GM19455 (cell line): ENCODE data around the gene VMP1.
"Not testable (repeated sequence)": the region's sequence is repeated elsewhere in the genome, so short reads cannot be mapped to it uniquely, and the experiment has no call there.

Source experiments
- ATAC-seq: cut with Tn5 transposase; IDR thresholded peaks from one replicate; pipeline ENCODE4 v1.9.1; 2021; ENCODE audit not compliant: unreplicated experiment

Gene VMP1

DNA sequence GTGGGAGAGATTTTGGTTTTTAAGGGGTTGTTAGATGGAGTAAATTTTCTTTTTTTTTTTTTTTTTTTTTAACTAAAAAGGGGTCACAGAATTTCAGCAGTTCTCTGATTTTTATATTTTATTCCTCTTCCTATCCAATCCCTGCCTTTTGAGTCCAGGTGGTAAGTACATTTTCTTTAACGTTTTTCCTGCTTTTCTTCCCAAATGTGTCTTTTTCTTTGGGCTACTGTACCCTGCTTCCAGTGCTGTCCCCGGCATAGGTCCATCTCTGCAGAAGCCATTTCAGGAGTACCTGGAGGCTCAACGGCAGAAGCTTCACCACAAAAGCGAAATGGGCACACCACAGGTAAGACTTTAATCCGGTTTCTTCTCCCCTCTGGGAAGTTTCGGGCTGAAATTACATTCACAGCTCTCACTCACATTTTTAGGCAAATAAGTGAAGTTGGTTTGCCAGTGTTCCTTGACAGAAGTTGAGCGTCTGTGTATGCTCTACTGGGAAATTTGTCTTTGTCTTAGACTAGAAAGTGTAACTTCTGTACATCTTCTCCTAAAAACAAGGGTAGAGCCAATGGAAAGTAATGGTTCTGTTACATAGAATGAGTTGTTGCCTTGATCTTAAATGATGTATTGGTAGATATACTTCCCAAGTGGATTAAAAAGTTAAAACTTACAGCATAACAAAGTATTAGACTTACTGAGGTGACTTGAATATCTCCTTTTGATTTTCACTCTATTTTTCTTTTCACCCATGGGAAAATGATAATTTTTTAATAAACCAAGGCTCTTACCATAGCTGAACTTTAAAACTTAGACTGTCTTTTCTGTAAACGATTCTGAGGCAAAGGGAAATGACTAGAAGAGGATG lies 130.8 kb downstream of the VMP1 start:
- ATAC-seq = no peak

DNA sequence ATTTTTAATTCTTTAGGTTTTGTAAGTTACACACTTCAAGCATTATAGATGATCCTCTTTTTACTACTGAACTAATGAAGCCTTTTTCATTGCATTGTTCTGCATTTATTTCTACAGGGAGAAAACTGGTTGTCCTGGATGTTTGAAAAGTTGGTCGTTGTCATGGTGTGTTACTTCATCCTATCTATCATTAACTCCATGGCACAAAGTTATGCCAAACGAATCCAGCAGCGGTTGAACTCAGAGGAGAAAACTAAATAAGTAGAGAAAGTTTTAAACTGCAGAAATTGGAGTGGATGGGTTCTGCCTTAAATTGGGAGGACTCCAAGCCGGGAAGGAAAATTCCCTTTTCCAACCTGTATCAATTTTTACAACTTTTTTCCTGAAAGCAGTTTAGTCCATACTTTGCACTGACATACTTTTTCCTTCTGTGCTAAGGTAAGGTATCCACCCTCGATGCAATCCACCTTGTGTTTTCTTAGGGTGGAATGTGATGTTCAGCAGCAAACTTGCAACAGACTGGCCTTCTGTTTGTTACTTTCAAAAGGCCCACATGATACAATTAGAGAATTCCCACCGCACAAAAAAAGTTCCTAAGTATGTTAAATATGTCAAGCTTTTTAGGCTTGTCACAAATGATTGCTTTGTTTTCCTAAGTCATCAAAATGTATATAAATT lies 132.3 kb downstream of the VMP1 start:
- no peak for ATAC-seq

DNA sequence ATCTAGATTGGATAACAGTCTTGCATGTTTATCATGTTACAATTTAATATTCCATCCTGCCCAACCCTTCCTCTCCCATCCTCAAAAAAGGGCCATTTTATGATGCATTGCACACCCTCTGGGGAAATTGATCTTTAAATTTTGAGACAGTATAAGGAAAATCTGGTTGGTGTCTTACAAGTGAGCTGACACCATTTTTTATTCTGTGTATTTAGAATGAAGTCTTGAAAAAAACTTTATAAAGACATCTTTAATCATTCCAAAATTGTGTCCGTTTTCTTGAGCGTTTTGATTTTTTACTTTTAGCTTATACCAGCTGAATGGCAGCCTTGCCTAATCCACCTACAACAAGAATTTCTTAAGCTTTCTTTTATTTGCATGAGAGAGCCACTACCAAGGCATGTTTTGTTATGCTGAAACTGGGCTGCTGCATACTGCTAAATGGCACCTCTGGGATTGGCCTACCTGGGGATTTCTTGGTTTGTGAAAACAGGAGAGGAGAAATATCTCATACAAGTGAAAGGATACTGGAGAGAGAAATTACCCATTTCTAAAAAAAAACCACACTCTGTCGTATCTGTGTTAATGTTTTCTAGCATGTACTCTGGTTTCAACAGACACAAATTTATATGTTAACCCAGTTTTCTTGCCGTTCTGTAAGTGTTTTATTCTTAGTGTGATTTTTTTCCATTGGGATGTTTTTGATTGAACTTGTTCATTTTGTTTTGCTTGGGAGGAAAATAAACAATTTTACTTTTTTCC lies 133.1 kb downstream of the VMP1 start:
- ATAC-seq = no peak

DNA sequence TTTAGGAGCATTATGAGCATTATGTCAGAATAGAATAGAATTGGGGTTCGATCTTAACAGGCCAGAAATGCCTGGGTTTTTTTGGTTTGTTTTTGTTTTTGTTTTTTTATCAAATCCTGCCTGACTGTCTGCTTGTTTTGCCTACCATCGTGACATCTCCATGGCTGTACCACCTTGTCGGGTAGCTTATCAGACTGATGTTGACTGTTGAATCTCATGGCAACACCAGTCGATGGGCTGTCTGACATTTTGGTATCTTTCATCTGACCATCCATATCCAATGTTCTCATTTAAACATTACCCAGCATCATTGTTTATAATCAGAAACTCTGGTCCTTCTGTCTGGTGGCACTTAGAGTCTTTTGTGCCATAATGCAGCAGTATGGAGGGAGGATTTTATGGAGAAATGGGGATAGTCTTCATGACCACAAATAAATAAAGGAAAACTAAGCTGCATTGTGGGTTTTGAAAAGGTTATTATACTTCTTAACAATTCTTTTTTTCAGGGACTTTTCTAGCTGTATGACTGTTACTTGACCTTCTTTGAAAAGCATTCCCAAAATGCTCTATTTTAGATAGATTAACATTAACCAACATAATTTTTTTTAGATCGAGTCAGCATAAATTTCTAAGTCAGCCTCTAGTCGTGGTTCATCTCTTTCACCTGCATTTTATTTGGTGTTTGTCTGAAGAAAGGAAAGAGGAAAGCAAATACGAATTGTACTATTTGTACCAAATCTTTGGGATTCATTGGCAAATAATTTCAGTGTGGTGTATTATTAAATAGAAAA lies 133.8 kb downstream of the VMP1 start:
- not testable (repeated sequence) for ATAC-seq

DNA sequence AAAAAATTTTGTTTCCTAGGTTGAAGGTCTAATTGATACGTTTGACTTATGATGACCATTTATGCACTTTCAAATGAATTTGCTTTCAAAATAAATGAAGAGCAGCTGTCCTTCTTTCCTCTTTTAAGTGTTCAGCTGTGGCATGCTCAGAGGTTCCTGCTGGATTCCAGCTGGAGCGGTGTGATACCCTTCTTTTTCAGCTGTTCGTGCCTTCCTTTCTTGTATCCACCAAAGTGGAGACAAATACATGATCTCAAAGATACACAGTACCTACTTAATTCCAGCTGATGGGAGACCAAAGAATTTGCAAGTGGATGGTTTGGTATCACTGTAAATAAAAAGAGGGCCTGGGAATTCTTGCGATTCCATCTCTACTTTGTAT lies 134.4 kb downstream of the VMP1 start:
- not testable (repeated sequence) for ATAC-seq

DNA sequence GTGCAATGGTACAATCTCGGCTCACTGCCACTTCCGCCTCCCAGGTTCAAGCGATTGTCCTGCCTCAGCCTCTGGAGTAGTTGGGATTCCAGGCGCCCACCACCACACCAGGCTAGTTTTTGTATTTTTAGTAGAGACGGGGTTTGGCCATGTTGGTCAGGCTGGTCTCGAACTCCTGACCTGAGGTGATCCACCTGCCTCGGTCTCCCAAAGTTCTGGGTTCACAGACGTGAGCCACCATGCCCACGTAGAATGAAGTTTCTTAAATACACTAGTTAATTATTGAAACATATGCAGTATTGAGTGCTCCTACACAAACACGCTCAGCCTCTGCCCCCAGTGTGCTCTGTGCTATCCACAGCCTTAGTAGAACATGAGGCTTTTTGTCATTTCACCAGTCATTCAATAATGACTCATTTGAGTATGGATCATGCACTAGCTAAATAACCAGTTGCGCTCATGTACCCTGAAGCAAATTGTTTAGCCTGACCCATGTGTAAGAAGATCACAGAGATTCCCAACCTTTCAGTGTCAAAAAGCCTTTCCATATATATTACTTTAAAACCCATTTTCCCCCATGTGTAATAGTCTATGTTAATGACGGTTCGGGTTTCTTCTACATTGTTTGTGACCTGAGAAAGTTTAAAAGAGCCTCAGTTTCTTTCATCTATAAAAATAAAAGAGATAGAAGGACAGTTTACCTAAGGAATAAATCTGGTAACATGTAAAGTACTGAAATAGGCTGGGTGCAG lies 135.6 kb downstream of the VMP1 start:
- ATAC-seq = no peak

DNA sequence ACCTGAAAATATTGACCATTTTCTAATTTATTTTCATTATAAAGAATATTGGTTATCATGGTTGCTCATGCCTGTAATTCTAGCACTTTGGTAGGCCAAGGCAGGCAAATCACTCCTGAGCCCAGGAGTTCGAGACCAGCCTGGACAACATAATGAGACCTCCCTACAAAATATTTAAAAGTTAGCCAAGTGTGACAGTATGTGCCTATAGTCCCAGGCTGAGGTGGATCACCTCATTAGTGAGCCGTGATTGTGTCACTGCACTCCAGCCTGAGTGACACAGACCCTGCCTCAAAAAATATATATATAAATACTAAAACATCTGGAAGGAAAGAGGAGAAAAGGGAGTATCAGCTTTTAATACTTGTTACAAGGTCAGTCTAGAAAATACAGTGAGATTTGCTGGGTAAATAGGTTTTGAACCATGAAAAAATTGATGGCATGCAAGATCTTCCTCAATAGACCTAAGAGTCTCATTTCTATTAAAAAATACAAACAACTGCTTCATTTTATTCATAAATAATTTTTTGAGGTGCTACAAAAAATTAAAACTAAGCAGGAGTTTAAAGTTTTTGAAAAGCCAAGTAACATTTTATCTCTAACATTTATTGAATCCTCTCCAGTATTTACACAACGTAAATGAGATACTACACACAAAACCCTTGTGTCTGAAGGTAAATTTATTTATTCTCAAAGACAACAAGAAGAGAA lies 137.6 kb downstream of the VMP1 start:
- no peak for ATAC-seq

DNA sequence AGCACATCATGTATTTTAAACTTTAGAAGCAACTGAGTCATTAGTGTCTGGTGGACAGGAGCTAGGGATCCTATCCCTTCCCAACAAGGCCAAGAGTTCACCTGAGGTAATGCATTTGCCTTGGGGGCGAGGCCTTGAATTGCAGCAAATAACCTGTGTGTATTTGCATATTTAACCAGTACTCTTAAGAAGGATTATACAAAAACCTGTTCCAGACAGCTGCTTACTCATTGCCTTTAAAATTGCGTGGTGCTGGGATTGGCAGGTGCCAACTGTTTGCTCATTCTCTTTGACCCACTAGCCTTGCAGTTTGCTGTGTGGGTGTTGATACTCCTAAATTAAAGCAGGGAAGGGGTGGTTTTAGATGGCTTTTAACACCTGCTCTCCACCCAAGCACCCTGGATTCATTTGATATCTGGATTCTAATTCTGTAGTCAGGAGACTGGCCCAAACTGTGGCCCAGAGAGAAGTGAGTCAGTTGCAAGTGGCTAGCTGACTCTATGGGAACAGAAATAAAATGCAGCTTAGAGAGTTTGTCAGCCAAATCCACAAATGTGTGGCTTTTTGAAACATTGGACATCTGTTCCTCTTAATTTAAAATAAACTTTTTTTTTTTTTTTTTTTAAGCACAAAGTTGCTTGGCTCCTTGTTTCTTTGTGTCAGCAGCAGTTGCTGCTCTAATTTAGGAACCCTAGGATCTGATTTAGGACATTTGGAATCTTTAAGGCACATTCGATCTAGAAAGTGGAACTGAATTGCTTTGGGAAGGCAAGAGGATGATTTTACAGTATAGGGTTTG lies 138.3 kb downstream of the VMP1 start:
- ATAC-seq = no peak

DNA sequence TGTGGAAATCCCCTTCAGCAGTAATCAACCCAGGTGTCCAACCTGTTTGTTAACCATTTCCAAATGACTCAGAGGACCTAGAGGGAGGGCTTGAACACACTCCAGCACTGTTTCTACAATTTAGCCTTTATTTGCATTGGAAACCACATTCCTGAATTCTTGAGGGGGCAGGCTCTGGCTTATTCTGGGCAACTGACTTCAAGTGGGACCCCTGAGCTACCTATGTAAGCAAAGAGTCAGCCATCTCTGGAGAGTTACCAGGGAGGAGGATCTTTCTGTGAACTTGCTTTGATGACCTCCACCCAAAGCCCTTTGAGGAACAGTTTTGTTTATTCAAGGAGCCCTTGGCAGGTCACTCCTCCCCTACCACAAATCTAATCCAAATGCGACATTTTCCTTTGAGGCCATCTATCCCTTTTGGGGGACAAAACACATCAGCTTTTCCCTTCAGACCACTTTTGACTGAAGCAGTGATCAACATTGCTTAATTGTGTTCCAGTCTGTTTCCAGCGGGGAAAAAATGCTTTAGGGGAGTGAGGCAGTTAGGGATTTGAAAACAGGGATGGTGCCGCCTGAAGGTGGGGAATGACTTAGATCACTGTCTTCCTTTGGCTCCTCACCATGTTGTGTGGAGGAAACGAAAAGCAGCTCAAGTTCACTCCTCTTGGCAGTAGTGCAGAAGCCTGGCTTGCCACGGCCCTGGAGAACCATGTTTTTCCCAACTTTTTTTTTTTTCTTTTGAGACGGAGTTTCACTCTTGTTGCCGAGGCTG lies 139.1 kb downstream of the VMP1 start:
- no peak for ATAC-seq

DNA sequence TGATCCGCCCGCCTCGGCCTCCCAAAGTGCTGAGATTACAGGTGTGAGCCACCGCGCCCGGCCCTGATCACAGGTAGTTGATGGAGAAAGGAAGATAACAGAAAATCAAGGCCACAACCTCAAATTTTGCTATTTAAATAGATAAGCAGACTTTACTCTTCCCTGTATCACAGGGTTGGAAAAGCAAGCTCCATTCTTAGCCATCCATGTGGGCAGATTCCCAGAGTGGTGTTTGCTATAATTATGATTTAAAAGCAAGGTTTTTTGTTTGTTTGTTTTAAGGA lies 140.9 kb downstream of the VMP1 start:
- ATAC-seq = no peak

DNA sequence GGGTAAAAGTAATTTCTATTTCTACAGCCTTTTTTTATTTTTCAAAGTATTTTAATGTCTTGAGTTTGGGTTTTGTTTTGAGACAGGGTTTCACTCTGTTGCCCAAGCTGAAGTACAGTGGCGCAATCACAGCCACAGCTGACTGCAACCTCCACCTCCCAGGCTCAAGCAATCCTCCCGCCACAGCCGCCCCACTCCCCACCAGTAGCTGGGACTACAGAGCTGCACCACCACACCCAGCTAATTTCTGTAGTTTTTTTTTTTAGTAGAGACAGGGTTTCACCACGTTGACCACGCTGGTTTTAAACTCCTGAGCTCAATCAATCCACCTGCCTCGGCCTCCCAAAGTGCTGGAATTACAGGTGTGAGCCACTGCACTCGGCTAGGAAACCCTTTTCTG lies 141.3 kb downstream of the VMP1 start:
- no peak for ATAC-seq

DNA sequence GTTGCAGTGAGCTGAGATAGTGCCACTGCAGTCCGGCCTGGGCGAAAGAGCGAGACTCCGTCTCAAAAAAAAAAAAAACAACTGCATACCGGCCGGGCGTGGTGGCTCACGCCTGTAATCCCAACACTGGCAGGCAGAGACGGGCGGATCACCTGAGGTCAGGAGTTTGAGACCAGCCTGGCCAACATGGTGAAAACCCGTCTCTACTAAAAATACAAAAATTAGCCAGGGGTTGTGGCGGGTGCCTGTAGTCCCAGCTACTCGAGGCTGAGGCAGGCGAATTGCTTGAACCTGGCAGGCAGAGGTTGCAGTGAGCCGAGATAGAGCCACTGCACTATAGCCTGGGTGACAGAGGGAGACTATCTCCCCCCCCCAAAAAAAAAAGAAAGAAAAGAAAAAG lies 142.9 kb downstream of the VMP1 start:
- ATAC-seq = not testable (repeated sequence)

DNA sequence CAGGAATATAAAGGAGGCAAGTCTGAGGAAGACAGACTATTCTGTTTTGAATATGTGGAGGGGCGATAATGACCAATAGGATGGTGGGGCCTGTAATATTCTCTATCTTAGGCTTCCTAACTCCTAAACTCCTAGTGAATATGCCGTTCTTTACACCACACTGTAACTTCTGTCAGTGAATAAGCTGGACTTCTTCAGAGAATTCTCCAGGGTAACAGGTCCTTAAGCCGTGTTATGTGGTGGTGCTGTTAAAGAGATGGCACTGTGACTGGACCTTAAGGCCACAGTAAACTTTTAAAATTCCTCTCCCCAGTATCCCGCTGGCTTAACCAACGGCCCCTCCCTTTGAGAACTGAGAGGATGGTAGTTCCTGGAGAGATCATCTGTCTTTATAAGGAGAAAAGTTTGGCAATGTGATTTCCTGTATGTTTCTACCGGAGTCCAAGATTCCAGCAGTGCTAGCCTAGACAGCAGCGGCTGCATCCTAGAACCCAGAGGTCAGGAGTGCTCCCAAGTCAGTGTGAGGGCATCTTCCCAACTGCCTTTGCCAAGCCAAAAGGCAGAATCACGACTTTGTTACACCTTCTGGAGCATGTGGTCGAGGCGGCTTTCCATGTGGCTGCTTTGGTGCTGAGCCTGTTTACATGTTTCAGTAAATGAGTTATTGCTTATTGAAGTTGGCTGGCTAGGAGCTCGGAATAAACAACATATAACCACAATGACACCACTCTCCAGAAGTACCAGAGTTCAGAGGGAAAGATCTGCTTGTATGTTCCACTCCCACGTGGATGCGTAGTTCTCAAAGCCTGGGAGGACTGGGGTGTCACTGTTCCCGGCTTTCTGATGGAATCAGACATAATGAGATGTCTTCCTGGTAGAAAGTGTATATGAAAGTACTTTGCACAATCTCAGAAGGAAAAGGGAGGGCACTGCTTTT lies 144.3 kb downstream of the VMP1 start:
- ATAC-seq = no peak

DNA sequence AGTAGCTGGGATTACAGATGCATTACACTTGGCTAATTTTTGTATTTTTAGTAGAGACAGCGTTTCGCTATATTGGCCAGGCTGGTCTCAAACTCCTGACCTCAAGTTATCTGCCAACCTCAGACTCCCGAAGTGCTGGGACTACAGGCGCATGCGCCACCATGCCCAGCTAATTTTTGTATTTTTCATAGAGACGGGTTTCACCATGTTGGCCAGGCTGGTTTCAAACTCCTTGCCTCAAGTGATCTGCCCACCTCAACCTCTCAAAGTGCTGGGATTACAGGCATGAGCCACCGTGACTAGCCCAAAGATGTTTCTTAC lies 145.4 kb downstream of the VMP1 start:
- ATAC-seq = not testable (repeated sequence)

DNA sequence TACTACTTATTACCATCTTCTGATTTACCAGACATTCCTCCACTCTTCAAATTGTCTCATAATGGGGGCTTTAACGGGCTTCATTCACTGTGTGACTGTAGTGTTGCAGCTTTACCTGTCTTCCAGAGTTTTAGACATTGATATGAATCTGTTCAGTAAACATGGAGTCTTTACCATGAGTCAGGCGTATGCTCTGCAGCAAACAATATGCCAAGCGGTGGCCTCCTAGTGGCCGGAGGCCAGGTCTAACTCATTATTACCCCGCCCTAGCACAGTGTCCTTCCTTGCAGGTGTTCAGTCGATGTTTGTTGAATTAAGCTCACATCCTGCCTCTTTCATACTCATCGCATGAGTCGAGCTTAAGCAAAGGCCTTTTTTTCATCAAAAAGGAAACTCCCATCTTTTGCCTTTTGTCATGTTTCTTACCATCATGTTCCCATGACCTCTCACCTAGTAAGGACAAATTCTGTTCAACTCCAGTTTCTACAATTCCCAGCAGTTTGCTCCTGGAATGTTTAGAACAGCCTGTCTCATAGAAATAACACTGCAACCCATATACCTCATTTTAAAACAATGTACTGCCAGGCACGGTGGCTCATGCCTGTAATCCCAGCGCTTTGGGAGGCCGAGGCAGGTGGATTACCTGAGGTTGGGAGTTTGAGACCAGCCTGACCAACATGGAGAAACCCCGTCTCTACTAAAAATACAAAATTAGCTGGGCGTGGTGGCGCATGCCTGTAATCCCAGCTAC lies 145.9 kb downstream of the VMP1 start:
- ATAC-seq = no peak

DNA sequence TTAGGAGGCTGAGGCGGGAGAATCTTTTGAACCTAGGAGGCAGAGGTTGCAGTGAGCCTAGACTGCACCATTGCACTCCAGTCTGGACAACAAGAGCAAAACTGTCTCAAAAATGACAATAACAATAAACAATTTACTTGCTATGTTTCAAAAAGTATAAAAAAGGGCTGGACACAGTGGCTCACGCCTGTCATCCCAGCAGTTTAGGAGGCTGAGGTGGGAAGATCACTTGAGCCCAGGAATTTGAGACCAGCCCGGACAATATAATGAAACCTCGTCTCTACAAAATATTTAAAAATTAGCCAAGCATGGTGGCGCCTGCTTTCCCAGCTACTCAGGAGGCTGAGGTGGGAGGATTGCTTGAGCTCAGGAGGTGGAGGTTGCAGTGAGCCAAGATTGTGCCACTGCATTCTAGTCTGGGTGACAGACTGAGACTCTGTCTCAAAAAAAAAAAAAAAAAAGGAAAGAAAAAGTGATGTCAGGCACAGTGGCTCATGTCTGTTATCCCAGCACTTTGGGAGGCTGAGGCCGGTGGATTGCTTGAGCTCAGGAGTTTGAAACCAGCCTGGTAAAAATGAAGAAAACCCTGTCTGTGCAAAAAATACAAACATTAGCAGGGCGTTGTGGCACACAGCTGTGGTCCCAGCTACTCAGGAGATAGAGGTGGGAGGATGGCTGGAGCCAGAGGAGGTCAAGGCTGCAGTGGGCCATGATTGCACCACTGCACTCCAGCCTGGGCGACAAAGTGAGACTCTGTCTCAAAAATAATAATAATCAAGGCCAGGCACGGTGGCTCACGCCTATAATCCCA lies 146.7 kb downstream of the VMP1 start:
- ATAC-seq = not testable (repeated sequence)
